Astrocyte of the spinal cord (primary cell): ENCODE results near the gene SGO2.
"Not testable (repeated sequence)": the region's sequence is repeated elsewhere in the genome, so short reads cannot be mapped to it uniquely, and the experiment has no call there.

Experiments used
- DNase-seq: peaks from one replicate; pipeline ENCODE4 v3.0.0; 2011; ENCODE audit warnings: low read depth, low spot score
- H3K4me3 ChIP-seq: 2 replicates; pipeline ENCODE4 v1.5.1; 2011; ENCODE audit warnings: low read depth, mild to moderate bottlenecking, low read length, moderate library complexity
- in situ Hi-C: cut with HindIII; loops from 2 replicates; pipeline ENCODE4 v1.10.0; 2017; ENCODE audit warnings: low sequenced_read_pairs
- TF ChIP-seq, protein P1 (sequence below): IDR thresholded peaks from 2 replicates; pipeline ENCODE4 v1.5.1; 2012; ENCODE audit warnings: low read depth, mild to moderate bottlenecking, low read length, inconsistent platforms

The SGO2 gene

GRCh38 chr2:200534572-200534971 lies 8.6 kb downstream of the SGO2 start:
- DNase-seq: no peak
- TF ChIP-seq, protein P1, sequence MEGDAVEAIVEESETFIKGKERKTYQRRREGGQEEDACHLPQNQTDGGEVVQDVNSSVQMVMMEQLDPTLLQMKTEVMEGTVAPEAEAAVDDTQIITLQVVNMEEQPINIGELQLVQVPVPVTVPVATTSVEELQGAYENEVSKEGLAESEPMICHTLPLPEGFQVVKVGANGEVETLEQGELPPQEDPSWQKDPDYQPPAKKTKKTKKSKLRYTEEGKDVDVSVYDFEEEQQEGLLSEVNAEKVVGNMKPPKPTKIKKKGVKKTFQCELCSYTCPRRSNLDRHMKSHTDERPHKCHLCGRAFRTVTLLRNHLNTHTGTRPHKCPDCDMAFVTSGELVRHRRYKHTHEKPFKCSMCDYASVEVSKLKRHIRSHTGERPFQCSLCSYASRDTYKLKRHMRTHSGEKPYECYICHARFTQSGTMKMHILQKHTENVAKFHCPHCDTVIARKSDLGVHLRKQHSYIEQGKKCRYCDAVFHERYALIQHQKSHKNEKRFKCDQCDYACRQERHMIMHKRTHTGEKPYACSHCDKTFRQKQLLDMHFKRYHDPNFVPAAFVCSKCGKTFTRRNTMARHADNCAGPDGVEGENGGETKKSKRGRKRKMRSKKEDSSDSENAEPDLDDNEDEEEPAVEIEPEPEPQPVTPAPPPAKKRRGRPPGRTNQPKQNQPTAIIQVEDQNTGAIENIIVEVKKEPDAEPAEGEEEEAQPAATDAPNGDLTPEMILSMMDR: no peak
- in situ Hi-C loops: no loop called here
- no peak overlapping the region for H3K4me3 ChIP-seq

- no peak overlapping the region for H3K4me3 ChIP-seq
- TF ChIP-seq, protein P1: no peak
- in situ Hi-C loops: no loop called here
- no peak for DNase-seq
Measured at GRCh38 chr2:200538139-200538538, 12.1 kb downstream of the SGO2 start.

GRCh38 chr2:200540793-200541192 lies 14.8 kb downstream of the SGO2 start:
- DNase-seq: no peak
- in situ Hi-C loops: no loop called here
- H3K4me3 ChIP-seq: no peak overlapping the region
- TF ChIP-seq, protein P1: no peak

GRCh38 chr2:200566596-200566995 lies 40.6 kb downstream of the SGO2 start:
- in situ Hi-C loops, DNase-seq, H3K4me3 ChIP-seq: not testable (repeated sequence)

- H3K4me3 ChIP-seq: no peak overlapping the region
- no peak for DNase-seq
- TF ChIP-seq, protein P1: no peak
- in situ Hi-C loops: no loop called here
Measured at GRCh38 chr2:200567932-200568331, 41.9 kb downstream of the SGO2 start.

GRCh38 chr2:200575957-200576356 lies 50.0 kb downstream of the SGO2 start:
- H3K4me3 ChIP-seq: no peak overlapping the region
- in situ Hi-C loops: no loop called here
- TF ChIP-seq, protein P1: peak; percentile 24
- DNase-seq: peak; percentile 22

GRCh38 chr2:200577027-200577426 lies 51.0 kb downstream of the SGO2 start:
- no peak for DNase-seq
- no peak overlapping the region for H3K4me3 ChIP-seq
- TF ChIP-seq, protein P1: peak; percentile 26
- in situ Hi-C loops: no loop called here
